SKM-1 treated with dmso at 0.1 percent for 144 hours (cell line): Measurements from ENCODE around the gene PAX2.

Experiments used
- DNase-seq: peaks from one replicate; lab custom pipeline; 2025; ENCODE audit not compliant: unreplicated experiment; lab: John Stamatoyannopoulos, UW

The PAX2 gene

GRCh38 chr10:100835810-100836209 is 90.4 kb downstream of the PAX2 start:
- no peak for DNase-seq

DNA sequence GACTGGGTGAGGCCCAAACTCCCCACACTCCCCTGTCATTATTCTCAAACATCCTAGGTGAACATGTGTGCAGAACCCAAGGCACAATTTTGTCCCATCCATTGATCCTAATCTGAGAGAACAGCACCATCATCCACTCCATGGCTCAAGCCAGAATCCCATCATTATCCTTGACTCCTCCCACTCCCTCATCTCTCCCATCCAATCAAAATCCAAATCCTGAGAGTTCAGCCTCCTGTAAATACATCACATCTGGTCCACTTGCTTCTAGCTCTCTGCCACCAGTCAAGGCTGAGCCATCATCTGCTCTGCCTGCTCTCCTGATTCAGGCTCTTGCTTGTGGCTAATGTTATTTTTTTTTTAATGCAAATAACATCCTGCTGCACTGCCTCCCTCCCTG is 91.5 kb downstream of the PAX2 start:
- no peak for DNase-seq

DNA sequence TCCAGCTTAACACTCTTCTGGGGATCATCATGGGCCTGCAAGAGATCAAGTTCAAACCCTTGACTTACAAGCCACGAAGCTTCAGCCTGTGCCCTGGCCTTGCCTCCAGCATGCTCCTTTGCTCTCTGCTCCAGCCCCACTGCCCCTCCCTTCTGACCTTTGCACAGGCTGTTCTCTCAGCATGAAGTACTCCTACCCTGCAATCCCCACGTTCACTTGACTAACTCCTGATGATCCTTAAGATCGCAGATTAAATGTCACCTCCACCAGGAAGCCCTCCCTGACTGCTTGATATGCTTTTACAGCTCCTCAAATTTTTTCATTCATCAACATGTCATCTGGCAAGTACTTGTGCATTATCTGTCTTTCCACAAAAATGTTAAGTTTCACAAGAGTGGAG is 91.9 kb downstream of the PAX2 start:
- no peak for DNase-seq

DNA sequence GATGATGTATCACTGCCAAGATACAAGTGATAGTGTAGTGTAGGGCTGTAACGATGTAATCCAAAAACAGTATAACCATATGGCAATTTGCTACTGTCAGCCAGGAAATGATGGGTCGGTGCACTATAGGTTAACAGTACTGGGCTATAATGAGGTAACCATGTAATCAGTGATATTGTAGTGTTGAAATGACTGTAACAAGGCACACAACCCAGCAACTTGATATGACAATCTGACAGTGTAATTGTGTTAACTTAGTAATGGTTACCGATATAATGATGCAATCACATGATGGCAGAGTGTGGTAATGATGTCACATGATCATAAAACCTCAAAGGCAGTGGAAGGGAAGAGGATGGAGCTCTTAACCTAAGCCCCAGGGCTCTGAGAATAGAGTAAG is 93.6 kb downstream of the PAX2 start:
- DNase-seq: no peak

DNA sequence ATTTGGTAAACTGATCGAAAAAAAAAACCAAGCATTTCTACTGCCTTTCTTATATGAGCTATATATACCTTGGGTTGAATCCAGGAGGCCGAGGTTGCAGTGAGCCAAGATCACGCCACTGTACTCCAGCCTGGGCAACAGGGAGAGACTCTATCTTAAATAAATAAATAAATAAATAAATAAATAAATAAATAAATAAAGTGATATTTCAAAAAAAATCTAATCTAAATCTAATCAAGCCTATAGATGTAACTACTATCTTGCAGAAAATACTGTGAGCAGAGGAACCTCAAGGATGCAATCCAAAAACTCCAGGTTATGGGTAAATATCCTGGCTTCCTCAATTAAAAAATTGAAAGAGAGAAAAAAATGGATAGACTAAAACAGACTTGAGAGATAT is 96.1 kb downstream of the PAX2 start:
- DNase-seq: no peak

DNA sequence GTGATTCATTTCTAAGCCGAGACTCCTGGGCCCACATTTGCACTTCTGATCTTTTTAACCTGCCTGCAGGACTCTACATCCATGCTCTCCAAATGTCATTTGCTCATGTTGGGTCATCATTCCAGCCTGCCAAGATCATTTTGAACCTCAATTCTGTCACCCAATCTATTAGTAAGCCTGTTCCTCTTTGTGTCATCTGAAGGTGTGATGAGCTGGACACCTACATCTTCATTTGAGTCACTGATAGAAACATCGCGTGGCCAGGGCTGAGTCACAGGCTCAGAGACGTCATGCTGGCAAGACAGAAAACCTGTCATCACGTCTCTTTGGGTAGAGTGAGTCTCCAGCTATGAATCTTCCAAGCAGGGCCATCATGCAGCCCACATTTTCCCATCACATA is 102.1 kb downstream of the PAX2 start:
- DNase-seq: no peak

DNA sequence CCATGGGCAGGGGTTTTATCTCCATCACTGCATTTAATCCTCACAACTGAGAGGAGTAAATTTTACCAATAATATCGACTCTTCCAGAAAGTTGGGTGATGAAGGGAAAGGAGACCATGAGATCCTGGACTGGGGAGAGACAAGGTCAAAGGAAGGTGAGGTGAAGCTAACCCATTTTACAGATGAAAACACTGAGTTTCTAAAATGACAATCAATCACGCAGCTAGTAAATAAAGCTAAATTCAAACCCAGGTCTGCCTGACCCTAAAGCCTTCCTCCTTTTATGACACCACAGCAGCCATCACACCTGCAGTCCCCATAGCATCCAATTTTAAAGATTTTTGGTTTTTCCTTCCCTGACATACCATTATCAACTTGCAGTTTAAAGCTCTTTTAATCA is 103.4 kb downstream of the PAX2 start:
- no peak for DNase-seq

GRCh38 chr10:100858261-100858660 is 112.9 kb downstream of the PAX2 start:
- no peak for DNase-seq

- no peak for DNase-seq
These were observed 113.5 kb downstream of the PAX2 start for GRCh38 chr10:100858747-100859483.

- no peak for DNase-seq
These were observed 114.0 kb downstream of the PAX2 start for GRCh38 chr10:100859484-100859763.

- DNase-seq: no peak
These were observed 118.1 kb downstream of the PAX2 start for GRCh38 chr10:100863433-100863832.

GRCh38 chr10:100864036-100864885 is 118.9 kb downstream of the PAX2 start:
- no peak for DNase-seq

DNA sequence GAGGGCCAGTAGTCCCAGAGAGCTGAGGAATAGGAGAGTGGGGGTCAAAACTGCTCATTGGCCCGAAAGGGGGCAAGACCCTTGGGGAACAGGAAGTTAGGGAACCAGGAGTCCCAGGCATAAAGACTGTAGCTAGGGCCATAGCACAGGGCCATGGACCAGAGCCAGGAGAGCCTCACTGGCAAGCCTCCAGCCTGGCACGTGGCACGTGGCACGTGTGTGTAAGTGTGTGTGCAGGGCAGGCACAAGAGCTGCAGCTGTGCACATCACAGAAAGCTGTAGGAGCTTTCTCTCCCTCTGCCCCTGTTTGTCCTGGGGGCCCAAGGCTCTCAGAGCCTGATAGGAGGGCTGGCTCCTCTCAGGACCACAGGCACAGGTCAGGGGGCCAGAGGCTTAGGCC is 119.6 kb downstream of the PAX2 start:
- no peak for DNase-seq

DNA sequence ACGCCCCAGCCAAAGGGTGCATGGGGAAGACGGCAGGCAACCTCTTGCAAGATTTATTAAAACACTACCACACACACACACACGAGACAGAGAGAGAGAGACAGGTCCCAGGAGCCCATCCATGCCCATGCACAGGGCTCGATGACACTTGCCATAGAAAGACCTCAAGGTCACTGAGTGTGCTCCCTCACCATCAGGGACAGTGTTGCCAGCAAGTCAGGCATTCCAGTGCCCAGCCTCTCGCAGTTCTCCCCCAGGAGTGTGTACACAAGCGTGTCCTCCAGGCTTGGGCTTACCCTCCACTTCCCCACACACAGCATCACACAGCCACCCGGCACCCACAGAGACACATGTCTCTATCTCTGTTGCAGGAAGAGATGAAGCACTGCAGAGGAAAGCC is 120.6 kb downstream of the PAX2 start:
- DNase-seq: no peak

- no peak for DNase-seq
These were observed 121.3 kb downstream of the PAX2 start for GRCh38 chr10:100866575-100867098.

- DNase-seq: no peak
These were observed 122.0 kb downstream of the PAX2 start for GRCh38 chr10:100867261-100867963.

DNA sequence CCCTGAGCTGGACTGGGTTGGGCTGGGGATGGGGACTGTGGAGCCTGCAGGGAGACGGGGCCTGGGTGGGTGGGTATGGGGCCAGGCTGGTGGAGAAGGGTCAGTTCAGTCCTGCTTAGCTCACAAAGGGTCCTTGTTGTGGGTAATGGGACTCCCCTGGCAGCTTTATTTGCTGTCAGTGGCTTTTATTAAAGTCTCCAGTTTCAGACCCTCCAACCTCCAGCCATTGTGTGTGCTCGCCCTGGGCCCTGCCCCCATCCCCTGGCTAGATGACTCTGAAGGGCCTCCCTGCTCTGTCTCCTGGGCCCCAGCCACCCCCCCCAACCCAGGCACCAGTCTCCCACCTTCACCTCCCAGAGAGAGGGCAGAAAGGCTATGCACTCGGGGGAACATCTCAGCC is 123.0 kb downstream of the PAX2 start:
- DNase-seq: no peak

- DNase-seq: no peak
These were observed 124.0 kb downstream of the PAX2 start for GRCh38 chr10:100869399-100869798.

DNA sequence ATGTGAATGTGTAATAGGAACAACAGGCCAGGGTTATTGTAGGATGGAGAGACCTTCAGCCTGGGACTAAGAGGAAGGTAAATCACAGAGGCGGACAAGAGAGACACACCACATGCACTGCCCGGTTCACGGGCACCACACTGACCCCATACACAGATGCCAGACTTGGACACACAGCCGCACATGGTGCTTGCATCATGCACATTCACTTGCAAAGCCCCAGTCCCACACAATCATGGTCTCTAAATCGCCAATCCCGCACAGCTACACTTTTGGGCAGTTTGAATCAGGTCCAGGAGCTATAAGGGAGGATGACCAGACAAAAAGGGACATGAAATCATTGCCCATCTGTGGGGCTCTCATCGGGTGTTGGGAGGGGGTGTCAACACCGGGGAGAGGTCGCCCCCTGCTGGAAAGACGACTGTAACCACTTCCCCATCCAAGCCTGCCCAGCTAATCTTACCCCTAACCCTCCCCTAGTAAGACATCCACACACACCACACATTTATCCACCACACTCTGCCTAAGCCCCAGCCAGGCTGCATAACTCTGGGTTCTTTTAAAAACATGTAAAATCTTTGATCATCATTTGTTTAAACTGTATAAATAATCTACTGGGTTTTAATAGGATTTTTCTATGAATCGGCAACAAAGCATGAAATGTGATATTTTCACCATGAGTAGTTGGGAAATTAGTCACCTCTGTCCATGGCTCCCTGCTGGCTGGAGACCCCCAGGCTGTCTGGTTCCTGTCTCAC is 126.8 kb downstream of the PAX2 start:
- no peak for DNase-seq

DNA sequence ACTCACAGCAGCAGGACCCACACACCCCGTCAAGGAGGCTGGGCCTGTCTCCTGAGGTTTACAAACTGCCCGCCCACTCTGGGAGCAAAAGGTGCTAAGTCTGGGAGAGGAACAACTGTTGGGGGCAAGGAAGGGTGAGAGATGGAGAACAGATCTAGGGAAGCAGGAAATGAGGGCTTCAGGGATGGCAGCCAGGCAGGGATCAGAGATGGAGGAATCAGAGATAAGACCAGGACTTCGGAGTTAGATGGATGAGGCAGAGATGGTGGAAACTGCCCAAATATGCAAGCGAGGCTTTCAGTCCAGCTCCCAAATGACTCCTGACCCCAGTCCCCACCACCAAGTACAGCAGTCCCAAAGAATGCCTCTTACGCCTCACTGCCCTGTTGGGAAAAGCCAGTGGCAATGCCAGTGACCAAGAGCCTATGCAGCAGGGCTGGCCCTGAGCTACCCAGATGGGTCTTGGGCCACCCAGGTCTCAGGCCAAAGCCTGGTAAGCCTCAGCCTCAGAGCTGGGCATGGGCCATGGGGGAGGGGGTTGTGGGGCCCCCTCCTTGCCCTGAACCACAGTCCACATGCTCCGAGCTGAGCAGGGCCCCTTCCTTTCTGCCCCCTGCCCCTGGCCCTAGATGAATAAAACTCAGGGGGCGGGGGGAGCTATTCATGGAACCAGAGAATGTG is 127.9 kb downstream of the PAX2 start:
- DNase-seq: no peak
